ENCODE results near the gene IPPK.

- TF ChIP-seq, protein P1, sequence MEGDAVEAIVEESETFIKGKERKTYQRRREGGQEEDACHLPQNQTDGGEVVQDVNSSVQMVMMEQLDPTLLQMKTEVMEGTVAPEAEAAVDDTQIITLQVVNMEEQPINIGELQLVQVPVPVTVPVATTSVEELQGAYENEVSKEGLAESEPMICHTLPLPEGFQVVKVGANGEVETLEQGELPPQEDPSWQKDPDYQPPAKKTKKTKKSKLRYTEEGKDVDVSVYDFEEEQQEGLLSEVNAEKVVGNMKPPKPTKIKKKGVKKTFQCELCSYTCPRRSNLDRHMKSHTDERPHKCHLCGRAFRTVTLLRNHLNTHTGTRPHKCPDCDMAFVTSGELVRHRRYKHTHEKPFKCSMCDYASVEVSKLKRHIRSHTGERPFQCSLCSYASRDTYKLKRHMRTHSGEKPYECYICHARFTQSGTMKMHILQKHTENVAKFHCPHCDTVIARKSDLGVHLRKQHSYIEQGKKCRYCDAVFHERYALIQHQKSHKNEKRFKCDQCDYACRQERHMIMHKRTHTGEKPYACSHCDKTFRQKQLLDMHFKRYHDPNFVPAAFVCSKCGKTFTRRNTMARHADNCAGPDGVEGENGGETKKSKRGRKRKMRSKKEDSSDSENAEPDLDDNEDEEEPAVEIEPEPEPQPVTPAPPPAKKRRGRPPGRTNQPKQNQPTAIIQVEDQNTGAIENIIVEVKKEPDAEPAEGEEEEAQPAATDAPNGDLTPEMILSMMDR (IDR thresholded peaks at IDR 0.05): no peak
- no peak for TF ChIP-seq POLR2A (IDR thresholded peaks at IDR 0.05)
These were observed 61.0 kb downstream of the IPPK start for GRCh38 chr9:92608909-92609445.

Measured in lower leg skin (tissue), 3 donors.